Activated CD4-positive, alpha-beta T cell treated with anti-CD3 and anti-CD28 coated beads, Interleukin-2, Interleukin-4, amounts not matched to agents 100 ng/mL and 50 ng/mL, durations not matched to agents 16 hours and 8 hours (primary cell): ENCODE measurements around the gene FZD10.

Experiments
- DNase-seq: peaks from one replicate; pipeline ENCODE4 v3.0.0-alpha.2; 2020; ENCODE audit warnings: low spot score

FZD10 gene

GRCh38 chr12:130132831-130133511 is 29.3 kb upstream of the FZD10 start:
- no peak for DNase-seq

DNA sequence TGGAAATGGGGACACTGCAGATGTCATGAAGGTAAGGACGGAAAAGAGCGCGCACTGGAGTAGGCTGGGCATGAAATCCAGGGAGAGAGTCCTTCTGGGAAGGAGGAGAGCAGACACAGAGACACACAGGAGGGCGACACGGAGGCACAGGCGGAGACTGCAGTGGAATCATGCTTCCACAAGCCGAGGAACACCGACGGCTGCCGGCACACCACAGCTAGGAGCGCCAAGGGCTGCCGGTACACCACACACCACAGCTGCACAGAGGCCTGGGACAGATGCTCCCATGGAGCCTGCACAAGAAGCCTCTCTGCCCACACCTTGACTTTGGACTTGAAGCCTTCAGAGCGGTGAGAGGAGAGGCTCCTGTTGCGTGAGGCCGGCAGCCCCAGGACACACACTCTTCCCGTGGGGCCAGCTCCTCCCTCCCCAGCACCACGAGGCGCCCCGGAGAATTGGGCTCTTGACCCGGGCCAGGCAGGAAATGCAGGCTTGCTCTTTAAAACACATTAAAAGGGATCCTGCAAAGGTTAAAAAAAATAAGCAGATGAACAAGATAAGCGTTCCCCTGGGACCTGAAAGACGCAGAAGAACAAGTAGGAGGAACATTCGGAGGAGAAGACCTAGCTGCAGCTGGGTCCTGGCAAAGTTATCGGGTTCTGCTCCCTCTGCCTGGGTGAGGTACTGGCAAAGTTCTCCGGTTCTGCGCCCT is 28.3 kb upstream of the FZD10 start:
- no peak for DNase-seq

GRCh38 chr12:130134563-130134915 is 27.7 kb upstream of the FZD10 start:
- DNase-seq: no peak

DNA sequence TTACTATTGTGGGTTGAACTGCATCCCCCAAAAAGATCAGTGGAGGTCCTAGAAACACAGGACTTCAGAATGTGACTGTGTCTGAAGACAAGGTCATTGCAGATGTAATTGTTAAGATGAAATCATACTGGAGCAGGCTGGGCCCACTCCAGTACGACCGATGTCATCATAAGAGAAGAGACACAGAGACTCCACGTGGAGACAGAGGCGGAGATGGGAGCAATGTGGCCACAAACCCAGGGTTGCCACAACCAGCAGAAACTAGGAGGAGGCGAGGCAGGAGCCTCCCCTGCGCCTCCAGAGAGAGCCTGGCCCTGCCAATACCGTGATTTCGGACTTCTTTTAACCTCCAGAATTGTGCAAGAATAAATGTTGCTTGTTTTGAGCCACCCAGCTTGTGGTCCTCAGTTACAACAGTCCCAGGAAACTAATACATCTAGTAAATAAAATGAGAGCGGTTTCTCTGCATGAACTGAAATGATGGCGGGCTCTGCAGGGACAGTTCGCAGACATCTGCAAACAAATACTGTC is 25.7 kb upstream of the FZD10 start:
- no peak for DNase-seq

DNA sequence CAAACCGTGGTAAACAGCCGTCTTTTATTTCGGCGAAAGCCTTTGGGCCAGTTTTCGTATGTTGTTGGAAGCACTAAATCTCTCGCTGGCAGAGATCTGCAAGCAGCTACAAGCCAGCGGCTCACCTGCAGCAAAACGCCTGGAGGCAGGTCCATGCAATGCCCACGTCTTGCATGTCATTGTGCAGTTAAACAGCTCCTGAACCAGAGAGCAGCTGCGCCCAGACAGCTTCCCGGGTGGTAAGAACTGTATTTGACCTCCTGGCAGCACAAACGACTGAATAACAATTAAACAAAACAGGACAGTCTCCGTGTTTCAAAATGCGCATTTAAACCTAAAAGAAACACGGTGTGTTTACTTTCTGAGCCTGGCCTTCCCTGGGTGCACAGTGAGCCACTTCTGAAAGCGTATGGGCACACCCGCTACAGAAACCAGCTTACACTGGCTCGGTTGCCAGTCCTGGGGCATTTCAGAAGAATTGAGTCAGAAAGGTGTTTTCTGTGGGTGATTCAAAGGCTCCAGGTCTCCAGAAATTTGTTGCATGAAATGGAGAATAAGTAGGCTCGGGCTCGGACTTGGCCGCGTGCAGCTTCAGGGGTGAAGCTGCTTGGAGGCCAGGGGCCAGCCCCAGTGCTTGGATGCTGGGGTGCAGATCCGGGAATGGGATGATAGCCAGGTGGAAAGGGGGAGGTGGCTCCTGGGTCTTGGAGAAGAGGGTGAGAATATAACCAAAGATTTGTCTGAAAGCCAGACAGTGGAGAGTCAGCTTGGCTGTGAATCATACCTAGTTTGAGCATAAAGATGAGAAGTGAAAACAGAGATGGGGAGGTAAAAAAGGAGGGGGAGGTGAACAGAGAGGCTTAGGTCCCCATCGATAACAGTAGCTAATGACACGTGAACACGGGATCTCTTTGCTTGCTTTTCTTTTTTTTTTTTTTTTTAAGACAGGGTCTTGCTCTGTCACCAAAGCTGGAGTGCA is 24.9 kb upstream of the FZD10 start:
- DNase-seq: no peak

- DNase-seq: no peak
Measured at GRCh38 chr12:130138478-130138877, 23.8 kb upstream of the FZD10 start.

GRCh38 chr12:130139567-130140421 is 22.5 kb upstream of the FZD10 start:
- DNase-seq: no peak

GRCh38 chr12:130141105-130141504 is 21.2 kb upstream of the FZD10 start:
- no peak for DNase-seq

DNA sequence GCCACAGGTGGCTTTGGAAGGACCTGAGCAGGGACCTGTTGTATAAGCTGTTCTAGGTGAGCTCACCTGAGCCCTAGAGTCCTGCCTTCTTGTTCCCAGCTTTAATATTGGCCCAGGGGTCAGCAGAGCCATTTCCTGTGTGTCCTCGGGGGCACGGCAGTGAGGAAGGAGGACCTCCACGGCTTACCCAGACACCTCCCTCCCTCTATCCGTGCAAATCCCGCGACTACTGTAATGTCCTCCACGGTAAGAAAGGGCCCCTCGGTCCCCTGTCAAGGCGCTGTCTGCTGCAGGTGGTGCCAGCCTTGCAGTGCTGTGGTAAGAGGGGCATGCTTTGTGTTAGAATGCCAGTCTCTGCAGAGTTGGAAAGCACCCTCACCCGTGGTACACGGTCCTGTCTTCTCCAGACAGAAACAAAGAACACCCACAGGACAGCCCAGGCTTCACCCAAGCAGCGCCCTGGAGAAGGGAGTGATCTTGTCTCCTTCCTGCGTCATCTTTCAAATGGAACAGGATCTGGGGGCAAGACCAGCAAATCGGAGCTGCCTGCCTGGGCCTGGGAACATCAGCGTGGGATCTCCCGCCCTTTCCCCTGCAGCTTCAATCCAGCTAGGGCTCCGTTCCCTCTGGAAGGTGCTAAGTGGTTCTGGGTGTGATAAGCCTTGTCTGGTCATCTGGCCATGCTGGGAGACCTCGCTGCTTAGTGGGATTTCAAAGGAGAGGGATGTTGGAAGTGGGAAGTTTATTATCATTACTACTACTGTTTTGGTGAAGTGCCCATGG is 20.2 kb upstream of the FZD10 start:
- DNase-seq: no peak

GRCh38 chr12:130142736-130143135 is 19.5 kb upstream of the FZD10 start:
- no peak for DNase-seq

DNA sequence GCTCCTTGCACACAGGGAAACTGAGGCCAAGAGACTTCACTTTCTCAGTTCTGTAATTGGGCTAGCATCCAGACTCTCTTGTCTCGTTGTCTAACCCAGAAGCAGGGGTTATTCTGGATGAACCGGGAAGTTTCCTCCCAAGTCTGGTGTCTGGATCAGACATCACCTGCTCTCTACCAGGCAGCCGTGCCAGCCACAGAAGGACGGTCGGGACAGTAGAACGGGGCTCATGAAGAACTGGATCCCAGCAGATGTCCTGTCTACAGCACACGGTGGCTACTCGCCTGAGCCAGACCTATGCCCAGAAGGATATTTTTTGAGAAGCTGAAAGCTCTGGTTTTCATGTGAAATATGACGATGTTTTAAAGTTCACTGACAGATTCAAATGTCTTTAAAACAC is 19.1 kb upstream of the FZD10 start:
- no peak for DNase-seq

GRCh38 chr12:130144256-130144655 is 18.0 kb upstream of the FZD10 start:
- DNase-seq: no peak

GRCh38 chr12:130145731-130146130 is 16.5 kb upstream of the FZD10 start:
- DNase-seq: no peak

DNA sequence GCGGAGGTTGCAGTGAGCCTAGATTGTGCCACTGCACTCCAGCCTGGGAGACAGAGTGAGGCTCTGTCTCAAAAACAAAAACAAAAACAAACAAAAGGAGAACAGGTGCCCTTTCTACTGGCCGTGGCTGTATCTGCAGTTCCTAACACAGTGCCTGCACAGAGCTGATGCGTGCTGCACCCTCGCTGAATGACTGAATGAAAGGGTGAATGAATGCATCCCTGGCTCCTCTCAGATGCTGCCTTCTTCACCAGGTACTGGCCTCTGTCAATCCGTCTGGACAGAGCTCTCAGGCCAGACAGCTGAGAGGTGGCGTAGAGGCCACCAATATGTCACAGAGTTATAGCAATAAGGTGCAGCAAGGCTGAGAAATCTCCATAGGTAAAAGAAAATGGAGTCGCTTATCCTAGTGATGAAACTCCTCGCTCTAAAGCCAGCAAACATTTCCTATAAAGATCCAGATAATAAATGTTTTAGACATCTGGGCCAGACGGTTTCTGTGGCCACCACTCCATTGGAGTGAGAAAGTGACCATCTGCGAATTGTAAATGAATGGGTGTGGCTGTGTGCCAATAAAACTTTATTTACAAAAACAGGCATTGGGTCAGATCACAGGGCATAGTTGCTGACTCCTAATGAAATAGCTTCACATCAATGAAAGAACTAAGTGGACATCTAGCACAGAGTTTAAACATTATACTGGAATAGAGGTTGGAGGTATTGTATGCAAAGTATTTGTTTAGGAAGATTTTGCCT is 15.9 kb upstream of the FZD10 start:
- no peak for DNase-seq

GRCh38 chr12:130147875-130148596 is 14.2 kb upstream of the FZD10 start:
- no peak for DNase-seq

GRCh38 chr12:130151846-130152245 is 10.4 kb upstream of the FZD10 start:
- DNase-seq: no peak

DNA sequence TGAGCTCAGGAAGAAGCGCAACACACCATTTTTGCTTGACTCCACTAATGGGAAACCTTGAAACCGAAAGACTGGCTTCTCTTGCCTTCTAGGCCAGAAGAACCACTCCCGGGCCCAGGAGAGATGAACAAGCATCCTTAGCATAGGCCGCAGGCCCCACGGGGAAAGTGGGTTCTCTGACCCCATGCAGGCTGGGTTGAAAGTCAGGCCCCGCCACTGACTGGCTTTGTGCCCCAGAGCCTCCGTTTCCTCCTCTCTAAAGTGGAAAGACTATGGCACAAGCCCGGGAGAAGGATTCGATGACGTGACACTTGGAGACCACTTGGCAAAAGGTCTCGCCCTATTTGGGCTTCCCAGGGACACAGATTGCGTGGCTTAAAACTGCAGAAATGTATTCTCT is 9.9 kb upstream of the FZD10 start:
- no peak for DNase-seq

DNA sequence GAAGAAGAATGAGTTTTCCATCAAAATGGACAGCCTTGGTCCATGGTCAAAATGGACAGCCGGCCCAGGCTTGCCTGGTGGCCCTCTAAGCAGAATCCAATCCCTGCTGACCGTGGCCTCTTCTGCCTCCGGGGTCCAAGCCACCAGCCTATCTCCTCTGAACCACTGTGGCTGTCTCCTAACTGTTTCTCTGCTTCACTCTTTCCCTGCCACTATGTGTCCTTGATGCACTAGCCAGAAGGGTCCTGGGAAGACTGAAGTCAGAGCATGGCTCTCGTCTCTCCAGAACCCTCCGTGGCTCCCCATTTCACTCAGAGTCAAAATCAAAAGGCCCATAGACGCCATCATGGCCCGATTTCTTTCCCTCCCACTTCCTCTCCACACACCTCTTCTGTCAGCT is 8.5 kb upstream of the FZD10 start:
- no peak for DNase-seq
